22Rv1 (cell line): ENCODE measurements around the gene OR2B2.

Source experiments
- H3K27ac ChIP-seq: fragments of 450-650 bp; 2 replicates; pipeline ENCODE4 v1.5.1; 2017
- CTCF ChIP-seq: fragments of 450-650 bp; IDR thresholded peaks from 2 replicates; pipeline ENCODE4 v1.5.1; 2017; ENCODE audit warnings: mild to moderate bottlenecking
- ZFX ChIP-seq: fragments of 450-650 bp; IDR thresholded peaks from 2 replicates; pipeline ENCODE4 v1.6.1; 2017; ENCODE audit warnings: antibody characterized with exemption, borderline replicate concordance

OR2B2 gene

GRCh38 chr6:27882624-27883023 lies 29.6 kb downstream of the OR2B2 start:
- TF ChIP-seq ZFX (no peak), CTCF (no peak)
- H3K27ac ChIP-seq = no peak overlapping the region

GRCh38 chr6:27879837-27880236 lies 32.4 kb downstream of the OR2B2 start:
- TF ChIP-seq CTCF (no peak), ZFX (no peak)
- H3K27ac ChIP-seq = no peak overlapping the region

- H3K27ac ChIP-seq = peak overlapping the region; percentile 99
- TF ChIP-seq ZFX (no peak), CTCF (no peak)
These were observed 38.2 kb downstream of the OR2B2 start for GRCh38 chr6:27874016-27874415.

- H3K27ac ChIP-seq = peak overlapping the region; percentile 99
- no peak for TF ChIP-seq ZFX
- TF ChIP-seq CTCF = no peak
These were observed 38.9 kb downstream of the OR2B2 start for GRCh38 chr6:27873021-27873940.

GRCh38 chr6:27872642-27873020 lies 39.6 kb downstream of the OR2B2 start:
- peak overlapping the region; percentile 99 for H3K27ac ChIP-seq
- no peak for TF ChIP-seq CTCF
- TF ChIP-seq ZFX = no peak

GRCh38 chr6:27871924-27872638 lies 40.1 kb downstream of the OR2B2 start:
- no peak for TF ChIP-seq ZFX
- peak; percentile 58 for TF ChIP-seq CTCF
- peak overlapping the region; percentile 99 for H3K27ac ChIP-seq

- no peak for TF ChIP-seq ZFX
- no peak for TF ChIP-seq CTCF
- peak overlapping the region; percentile 99 for H3K27ac ChIP-seq
These were observed 41.8 kb downstream of the OR2B2 start for GRCh38 chr6:27870291-27870870.
